ENCODE data around the gene SORT1.

DNA sequence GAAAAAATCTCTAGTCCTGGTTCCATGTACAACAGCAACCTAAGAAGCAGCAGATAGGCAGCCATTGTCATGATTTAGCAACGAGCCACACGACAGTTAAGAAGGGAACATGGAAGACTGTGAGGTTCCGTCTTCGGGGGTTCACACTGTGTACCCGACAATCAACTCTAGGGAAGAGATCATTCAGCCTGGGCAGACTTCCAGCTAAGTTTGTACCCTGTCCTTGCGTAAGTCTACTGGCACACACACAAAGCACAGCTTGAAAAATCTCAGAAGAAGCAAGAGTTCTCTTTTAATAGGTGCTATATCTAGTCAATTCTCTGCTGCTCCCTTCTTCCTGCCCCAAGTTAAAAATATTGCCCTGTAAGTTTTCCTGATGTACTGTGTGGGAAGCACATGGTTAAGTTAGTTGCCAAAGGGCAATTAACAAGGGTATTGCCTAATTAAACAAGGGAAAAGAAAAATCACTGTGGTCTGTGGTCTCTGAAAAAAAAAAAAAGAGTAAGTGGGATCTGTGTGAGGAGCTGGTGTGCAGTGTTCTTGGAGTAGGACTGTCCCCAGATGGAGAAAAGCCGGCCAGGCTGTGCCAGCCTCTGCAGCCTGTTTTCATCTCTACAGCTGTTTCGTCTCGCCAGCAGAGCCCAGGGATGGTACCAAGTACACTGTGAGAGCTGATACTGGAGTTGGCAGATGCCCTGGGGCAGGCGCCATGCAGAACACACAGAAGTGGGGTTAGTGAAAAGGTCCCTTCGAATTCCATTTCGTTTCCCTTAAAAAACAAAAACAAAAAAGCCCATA is 84.5 kb downstream of the SORT1 start:
- TF ChIP-seq, protein P1, sequence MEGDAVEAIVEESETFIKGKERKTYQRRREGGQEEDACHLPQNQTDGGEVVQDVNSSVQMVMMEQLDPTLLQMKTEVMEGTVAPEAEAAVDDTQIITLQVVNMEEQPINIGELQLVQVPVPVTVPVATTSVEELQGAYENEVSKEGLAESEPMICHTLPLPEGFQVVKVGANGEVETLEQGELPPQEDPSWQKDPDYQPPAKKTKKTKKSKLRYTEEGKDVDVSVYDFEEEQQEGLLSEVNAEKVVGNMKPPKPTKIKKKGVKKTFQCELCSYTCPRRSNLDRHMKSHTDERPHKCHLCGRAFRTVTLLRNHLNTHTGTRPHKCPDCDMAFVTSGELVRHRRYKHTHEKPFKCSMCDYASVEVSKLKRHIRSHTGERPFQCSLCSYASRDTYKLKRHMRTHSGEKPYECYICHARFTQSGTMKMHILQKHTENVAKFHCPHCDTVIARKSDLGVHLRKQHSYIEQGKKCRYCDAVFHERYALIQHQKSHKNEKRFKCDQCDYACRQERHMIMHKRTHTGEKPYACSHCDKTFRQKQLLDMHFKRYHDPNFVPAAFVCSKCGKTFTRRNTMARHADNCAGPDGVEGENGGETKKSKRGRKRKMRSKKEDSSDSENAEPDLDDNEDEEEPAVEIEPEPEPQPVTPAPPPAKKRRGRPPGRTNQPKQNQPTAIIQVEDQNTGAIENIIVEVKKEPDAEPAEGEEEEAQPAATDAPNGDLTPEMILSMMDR (conservative IDR thresholded peaks at IDR 0.05; ENCODE audit: low read depth, low read length): no peak
- no peak for TF ChIP-seq EZH2 (IDR thresholded peaks at IDR 0.05; ENCODE audit: borderline replicate concordance, low read depth, low read length, poor library complexity, severe bottlenecking)

Data from A673 (cell line).